SK-N-DZ (cell line): ENCODE data around the gene CEP76. TPM values are rescaled to one million over a fixed set of nuclear protein-coding genes. Genes with fewer than 3 reads are reported as not detected.

Experiments
- DNase-seq: peaks from one replicate; pipeline ENCODE4 v3.0.0-alpha.2; 2015; ENCODE audit warnings: low spot score
- polyA plus RNA-seq, 2 experiments: library from polyadenylated mRNA; depleted of rRNA; stranded (reverse); fragments of >200 nt; gene quantifications; 2 replicates each; pipeline ENCODE4 v1.2.3, GENCODE V29; 2014

CEP76 gene
- polyA plus RNA-seq (2014; cell fraction: cytosol; rRNA removed) = 27.8 and 32.1 TPM in 2 replicates
- 39.9 and 40.3 TPM in 2 replicates for polyA plus RNA-seq (2014; cell fraction: nucleus; rRNA removed)

GRCh38 chr18:12702221-12703095 is at the start of gene CEP76, which contains the start of gene PSMG2:
Gene CEP76, minus strand, starts transcription at chr18:12702723. Its CDS starts 175 bp downstream, at chr18:12702548.
Gene PSMG2, plus strand, starts transcription at chr18:12703042. Its CDS starts 66 bp downstream, at chr18:12703108.
- peak; percentile 92 for DNase-seq

DNA sequence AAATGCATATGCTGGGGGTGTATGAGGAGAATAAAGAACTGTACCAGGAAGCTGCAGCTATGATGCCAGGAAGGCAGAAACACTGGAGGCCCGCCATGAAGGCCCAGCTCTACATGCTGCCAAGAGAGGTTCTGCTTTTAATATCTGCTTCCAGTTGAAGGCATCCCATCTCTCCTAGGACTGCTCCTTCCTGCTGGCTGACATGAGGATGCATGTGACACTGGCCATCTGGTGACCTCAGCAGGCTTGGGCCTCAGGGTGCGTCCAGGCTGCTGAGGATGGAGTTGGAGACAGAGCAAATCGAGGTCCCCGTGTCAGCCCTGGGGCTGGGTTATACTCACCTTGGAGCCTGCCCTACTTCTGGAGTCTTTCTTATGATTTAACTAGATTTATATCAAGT is 49.4 kb upstream of the CEP76 start:
- no peak for DNase-seq

GRCh38 chr18:12751503-12751884 is 49.0 kb upstream of the CEP76 start:
- DNase-seq = no peak

DNA sequence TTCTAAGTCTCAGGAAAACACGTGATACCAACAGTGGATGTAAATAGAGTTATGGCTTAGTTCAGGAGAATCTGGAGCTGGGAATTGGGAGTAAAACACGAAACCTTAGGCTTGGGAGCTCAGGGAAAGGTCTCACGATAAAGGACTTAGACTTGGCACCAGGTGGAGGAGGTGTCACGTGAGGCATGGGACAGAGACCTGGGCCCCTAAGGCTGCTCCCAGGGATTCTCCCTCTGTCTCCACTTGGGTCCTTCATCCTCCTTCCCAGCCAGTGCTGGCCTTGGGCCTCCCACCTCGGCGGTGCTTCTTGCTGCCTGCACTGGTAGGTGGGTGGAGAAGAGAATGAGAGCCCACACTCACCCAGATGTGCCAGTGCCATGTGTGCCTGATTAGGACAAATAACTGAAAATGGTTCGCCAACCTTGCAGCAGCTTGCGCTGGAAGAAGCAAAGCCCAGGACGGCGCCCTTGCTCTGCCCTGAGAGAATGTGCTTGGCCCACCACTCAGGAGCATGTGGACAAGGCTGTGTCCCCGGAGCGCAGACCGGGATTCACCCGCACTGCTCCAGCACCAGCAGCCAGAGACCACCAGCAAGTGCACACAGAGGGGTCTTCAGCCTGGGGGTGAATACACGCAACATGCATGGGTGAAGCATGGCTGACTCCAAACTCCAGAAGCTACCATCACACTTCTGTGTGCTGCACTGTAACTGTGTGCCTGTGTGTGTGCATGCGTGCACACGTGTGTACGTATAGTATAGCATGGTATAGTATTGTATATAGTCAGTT is 48.4 kb upstream of the CEP76 start:
- no peak for DNase-seq

DNA sequence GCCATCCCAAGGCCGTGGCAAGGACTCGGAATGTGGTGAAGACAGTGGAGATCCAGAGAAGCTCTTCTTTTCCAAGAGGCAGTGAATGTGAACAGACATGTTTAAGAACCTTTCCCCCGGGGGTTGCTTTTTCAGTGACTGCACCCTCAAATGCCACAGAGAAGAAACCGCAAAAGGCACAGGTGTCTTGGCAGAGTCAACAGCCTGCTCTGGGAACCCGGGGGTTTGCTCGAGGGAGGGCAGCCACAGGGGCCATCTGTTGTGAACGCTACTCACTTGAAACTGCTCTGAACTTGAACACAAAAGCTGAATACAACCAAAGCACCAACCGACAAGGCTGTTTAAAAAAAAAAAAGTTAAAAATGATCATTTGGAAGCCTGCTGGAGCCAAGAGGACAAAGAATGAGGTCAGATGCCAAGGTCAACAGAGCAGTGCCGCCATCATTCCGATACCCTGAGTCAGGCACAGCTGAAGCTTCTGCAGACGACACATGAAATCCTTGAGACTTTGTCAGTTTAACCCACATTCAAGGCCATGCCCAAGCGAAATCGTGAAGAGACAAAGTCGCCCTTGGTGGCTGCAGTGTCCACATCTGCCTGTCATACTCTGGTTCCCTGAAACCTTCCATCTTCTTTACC is 47.7 kb upstream of the CEP76 start:
- DNase-seq = no peak

GRCh38 chr18:12749121-12749520 is 46.6 kb upstream of the CEP76 start:
- DNase-seq = no peak

DNA sequence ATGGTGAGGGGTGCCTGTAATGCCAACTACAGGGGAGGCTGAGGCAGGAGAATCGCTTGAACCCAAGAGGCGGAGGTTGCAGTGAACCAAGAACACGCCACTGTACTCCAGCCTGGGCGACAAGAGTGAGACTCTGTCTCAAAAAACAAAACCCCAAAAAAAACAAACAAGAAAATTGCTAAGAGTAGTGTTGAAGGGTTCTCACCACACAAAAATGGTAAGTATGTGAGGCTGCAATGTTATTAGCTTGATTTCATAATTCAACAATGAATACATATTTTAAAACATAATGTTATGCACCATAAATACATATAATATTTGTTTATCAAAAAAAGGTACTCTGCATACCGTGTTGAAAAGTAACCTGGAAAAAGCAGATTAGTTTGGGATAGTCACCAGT is 46.1 kb upstream of the CEP76 start:
- no peak for DNase-seq

DNA sequence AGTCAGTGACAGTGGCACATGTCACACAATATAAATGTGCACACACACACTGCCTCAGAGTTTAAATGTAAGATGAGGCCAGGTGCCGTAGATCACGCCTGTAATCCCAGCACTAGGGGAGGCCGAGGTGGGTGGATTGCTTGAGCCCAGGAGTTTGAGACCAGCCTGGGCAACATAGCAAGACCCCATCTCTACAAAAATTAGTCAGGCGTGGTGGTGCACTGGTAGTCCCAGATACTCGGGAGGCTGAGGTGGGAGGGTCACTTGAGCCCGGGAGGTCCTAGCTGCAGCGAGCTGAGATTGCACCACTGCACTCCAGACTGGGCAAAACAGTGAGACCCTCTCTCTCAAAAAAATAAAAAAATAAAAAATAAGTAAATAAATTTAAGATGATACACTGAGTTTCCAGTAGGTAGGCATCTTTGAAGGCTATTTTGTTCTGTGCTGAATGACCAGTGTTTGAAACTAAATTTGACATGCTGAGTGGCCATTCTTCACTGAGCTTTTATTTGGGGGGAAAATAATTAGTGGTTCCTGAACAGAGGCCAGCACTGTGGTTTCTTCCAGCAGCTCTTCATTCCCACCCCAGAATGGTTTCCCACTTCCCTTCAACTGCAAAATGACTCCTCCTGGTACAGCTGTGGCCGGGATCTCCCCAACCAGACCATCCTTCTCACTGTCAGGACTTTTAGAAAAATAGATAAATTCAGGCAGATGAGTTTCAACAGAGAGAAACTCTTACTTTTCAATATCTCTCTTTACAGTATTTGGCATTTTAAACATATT is 45.2 kb upstream of the CEP76 start:
- DNase-seq = no peak

DNA sequence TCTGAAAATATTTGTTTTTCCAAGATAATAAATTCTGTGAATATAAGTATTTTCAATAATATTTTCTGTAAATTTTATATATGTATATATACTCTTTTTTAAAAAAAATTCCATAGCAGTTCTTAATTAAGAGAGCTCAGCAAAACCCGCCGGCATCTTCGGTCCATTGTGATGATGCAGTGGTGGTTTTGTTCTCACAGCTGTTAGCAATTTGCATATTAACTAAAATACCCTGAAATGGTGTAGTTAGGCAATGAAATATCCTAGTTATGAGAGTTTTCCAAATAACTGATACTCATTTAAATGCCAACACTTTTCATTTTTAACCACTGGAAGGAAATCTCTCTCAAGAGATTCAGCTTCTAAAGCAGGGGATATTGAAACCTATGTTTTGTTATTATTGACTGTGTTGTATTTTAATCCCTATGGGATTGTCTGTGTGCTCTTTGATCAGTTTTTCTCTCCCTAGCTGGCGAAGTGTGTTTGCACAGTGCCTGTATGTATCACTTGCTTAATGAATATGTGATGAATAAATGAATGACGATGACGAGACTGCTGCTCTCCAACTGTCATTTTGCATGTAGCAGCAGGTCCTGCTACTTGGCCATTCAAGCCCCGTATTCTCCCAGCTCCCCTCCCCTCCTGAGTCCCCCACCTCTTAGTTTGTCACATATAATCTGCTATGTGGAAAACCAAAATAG is 42.7 kb upstream of the CEP76 start:
- no peak for DNase-seq

DNA sequence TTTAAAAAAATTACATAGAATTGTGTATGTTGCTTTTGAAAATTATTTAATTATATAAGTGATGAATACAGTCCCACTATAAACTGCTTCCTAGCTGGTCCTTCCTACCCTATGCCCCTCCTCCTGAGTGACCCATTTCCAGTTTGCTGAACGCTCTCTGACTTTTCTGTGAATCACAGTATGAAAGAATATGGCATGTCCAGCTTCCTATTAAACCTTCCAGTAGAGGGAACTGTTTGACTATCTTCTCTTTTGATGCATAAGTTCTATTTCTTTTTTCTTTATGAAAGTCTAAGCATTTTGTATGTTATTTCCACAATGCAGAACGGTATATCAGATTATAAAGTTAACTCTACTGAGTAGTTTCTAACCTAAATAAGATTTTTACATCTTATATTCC is 41.6 kb upstream of the CEP76 start:
- peak; percentile 36 for DNase-seq

- DNase-seq = no peak
Measured at GRCh38 chr18:12742453-12742852, 39.9 kb upstream of the CEP76 start.

GRCh38 chr18:12741351-12741750 is 38.8 kb upstream of the CEP76 start:
- DNase-seq = no peak

GRCh38 chr18:12737243-12737902 is 34.9 kb upstream of the CEP76 start:
- no peak for DNase-seq

- peak; percentile 69 for DNase-seq
Measured at GRCh38 chr18:12726774-12727550, 24.4 kb upstream of the CEP76 start.

GRCh38 chr18:12726331-12726730 is 23.8 kb upstream of the CEP76 start:
- no peak for DNase-seq

- no peak for DNase-seq
Measured at GRCh38 chr18:12722731-12723130, 20.2 kb upstream of the CEP76 start.

DNA sequence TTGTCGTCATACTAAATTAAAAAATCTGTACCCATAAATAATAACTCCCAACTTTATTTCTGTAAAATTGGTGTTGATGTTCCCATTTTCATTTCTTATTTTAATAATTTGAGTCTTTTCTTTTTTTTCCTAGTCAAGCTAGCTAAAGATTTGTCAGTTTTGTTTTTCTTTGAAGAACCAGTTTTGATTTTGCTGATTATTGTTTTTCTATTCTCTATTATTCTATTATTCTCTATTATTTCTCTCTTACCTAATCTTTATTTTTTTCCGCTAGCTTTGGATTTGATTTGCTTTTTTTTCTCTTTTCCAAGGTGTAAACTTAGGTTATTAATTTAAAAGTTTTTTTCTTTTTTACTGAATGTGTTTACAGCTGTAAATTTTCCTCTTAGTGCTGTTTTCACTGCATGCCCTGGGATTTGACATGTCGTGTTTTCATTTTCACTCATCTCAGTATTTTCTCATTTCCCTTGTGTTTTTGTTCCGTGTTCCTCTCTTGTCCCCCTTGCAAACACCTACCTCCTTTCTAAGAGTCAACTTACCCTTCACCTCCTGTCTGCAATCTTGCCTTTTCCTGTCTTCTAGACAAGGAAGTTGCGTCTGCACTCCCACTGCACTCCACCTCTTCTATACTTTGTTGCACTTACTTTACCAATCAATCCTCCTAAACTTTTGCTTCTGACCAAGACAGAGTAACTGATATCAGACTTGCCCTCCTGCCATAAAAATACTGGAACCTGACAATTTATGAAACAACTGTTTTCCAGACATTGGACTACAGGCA is 19.2 kb upstream of the CEP76 start:
- DNase-seq = no peak

DNA sequence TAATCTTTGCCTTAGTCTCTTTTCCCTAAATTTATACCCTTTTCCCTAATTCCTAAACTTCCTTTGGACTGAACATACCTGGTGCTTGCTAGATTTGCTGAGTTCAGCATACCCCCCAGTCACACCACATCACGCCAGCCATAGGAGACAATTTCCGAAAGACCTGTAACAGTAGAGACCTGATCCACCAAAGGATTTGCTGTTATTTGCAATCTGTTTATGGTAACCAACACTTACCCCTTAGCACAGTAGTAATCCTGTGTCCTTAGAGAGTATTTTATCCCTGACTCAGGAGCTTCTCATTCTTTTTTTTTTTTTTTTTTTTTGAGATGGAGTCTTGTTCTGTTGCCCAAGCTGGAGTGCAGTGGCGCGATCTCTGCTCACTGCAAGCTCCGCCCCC is 8.9 kb upstream of the CEP76 start:
- no peak for DNase-seq
